GM10847 (cell line): ENCODE measurements around the gene HDAC3.

Experiments
- POLR2A ChIP-seq: IDR thresholded peaks from 2 replicates; pipeline ENCODE4 v1.6.1; 2011; ENCODE audit not compliant: insufficient read length; ENCODE audit errors: extremely low read depth

The HDAC3 gene

DNA sequence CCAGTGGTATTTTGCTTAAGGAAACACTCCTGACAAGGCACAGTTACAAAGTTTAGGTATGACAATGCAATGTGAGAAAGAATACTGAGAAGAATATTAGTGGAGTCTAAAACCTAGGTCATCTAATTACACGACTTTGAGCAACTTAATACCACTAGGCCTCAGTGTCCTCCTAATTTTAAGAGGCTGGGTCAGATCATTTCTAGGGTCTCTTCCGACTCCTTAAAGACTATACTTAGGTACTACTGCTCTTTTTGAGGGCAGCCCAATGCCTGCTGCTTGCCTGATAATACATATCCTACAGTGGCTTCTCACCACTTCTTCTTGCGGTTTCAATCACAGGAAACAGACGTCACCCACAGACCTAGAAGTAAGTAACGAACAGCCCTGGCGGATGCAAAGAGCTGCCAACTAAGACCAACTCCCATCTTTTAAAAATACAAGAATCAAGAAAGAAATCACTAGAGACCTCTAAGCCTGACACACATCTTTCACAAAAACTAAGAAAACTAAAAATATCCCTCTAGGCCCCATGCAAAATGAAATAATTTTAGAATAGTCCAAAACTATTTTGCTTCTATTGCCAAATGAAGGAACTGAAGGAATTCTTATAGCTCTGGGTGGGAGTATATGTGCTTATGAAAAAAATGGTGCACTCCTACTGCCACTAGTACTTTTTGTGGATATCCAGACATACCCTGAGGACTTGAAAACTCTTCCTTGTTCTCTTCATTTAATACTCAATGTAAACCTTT is 30.9 kb downstream of the HDAC3 start:
- no peak for TF ChIP-seq POLR2A

DNA sequence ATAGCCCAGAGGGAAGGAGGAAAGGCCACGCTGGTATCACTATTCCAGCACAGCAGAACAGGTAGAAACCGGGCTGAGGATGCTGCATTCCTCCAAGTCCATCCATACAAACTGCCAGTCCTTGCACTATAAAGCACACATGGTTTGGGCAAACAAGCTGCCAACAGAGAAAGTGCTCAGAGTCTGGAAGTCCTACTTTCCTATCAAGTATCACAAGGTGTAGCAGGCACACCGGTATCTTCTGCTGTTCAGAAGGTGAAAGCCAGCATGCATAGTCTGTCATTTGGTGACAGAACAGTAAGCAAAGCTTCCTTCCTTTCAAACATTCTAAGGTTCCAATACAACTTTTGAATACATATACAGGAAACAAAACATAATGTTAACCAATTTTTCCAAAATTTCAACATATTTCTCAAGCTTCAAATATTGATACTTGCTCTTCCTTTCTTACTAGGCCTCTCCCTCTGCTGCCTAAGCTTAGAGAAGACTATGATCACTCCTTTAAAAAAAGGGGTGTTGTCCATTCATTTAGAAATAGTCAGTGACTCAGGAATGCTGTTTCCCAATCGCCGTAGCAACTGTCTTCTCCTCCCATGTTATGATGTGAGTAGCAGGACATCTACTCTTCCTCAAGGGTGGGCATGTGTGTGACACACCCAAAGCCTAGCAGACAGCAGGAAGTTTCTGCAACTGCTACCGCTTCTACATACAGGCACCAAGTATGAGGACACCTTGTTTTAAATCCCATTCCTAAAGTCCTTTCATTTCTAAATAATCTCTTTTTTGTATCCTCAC is 32.5 kb downstream of the HDAC3 start:
- no peak for TF ChIP-seq POLR2A

DNA sequence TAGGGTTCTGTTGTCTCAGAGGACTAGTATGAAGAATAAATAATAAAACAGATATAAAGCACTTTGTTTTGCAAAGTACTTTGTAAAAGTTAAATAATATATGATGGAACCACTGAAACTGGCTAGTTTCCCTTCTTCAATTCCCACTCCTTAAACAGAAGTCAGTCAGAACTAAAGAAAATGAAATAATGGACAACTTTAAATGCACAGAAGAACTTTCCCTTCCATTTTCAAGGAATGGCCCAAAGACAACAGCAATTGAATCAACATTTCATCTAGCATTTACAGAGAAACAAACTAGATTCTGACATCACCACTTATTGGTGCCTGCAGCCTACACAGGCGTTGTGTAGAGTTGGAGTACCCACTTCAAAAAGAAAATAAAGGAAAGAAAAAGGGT is 34.0 kb downstream of the HDAC3 start:
- no peak for TF ChIP-seq POLR2A

DNA sequence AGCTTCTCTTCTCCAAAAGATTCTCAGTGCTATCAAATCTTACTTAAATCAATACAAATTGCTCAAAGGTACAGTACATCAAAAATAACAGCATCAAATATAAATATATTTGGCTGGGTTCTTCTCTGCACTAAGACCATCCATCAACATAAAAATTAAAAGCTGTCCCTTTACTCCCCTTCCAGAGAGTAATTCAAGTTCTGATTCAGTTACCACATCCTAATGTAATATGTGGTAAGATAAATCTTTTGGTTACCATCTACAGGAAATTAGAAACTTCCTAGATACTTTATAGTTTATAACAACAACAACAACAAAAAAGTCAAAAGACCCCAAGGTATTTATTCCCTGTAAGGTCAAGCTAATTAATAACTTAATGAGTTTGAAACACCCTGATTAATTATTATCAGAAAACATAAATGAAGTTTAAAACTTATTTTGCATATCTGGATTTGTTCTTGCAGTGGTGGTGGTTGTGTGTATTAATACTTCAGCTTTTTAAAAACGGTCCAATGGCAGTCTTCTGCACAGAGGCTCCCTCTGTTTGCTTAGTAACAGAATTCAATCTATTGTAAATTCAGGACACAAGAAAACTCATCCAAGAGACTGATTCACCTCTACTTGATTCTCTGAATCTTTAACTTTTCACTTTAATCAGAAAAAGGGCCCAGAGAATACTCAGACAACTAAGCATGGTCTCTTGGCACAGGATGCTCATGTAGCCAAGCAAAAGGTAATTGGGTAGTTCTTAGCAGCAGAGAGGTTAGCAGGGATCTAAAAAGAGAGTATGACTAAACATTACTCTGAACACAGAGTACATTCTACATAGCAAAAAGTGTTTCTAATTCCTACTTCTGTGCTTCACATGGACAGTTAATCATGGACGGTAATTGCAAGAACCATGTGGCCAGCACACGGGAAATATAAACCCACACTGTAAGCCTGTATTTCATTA is 38.0 kb downstream of the HDAC3 start:
- TF ChIP-seq POLR2A = no peak

DNA sequence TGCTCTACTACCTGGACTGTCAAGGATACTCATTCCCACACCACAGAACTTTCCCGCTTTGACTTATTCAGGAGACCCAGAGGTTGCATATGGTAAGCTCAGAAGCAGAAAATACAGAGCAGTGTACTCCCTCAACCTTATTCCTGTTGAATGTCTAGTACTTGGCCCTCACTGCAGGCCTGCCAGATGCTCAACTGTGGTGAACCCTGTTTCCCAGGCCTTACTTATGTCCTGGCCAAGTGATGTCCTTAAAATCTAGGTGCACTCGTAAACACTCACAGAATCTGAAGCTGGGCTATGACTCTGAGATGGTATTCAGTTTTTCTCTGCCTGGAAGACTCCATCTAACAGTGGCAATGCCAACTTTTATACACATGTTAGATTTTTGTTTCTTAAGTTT is 38.8 kb downstream of the HDAC3 start:
- no peak for TF ChIP-seq POLR2A

DNA sequence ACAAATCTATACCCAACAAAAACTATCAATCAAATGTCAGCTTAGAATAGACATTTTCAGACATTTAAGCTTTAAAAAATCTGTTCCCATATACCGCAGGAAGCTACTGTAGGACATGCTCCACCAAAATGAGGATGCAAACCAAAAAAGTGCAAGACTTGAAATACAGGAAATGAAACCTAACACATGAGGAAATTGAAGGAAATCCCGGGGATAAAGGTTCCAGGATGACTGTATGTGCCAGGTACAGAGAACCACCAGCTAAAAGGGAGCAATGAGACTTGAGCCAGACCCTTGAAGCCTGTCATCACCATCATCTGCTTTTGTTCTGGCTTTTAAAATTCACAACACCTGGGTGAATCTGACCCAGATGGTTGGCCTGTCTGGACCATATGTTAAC is 39.3 kb downstream of the HDAC3 start:
- no peak for TF ChIP-seq POLR2A

DNA sequence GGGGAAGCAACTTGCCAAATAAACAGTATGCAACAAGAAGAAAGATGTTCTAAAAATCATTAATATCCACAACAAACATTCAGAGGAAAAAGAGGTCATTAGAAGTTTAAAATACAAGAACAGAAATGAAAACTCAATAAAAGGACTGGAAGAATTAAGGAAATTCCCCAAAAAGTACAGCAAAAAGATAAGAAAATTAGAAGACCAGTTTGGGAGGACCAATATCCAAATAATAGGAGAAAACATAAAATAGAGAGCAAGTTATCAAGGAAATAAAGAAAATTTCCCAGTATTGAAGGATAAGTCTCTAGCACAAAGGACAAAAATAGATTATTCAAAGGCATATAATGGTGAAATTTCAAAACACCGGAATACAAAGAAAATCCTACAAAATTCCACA is 39.8 kb downstream of the HDAC3 start:
- no peak for TF ChIP-seq POLR2A

DNA sequence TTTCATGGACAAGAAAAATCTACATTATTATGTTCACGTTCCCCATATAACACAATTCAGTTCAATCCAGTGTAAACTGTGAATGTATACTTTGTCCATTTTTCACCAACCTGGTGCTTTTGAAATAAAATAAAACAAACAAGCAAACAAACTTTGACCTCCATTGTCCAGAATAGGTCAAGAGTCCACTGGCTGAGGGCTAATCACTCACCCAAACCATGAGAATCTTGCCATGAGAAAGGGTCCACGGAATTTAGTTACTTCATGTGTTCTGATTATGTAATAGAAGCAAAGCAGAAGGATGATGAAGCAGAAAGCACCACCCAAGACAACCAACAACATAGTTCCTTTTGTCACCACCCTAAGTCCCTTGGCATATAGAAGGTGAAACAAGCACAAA is 46.5 kb downstream of the HDAC3 start:
- TF ChIP-seq POLR2A = no peak

DNA sequence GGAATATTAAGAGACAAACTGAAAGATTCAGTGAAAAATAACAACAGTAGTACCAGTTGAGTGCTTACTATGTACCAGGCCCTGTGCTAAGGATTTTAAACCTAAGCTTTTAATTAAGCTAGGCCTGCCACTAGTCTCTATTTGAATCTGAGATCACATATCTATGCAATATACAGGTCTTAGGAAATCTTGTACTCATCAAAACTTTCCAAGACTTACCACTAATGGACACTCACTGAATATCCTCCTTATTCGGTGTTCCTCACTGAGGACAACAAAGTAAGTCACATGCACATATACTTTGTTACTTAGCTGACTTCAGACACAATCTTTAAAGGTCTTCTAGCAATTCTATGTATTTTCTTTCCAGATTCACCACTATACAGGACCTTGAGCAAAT is 50.4 kb downstream of the HDAC3 start:
- no peak for TF ChIP-seq POLR2A

DNA sequence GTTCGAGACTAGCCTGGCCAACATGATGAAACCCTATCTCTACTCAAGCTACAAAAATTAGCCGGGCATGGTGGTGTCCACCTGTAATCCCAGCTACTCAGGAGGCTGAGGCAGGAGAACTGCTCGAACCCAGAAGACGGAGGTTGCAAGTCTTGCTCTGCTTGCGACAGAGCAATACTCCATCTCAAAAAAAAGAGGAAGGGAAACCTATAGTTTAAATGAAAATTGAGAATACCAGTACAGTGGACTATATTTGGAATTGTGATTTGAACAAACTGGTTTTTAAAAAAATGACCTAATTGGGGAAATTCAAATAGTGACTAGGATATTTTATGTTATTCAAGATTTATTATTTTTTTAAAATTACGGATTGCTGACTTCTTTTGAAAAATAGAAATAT is 51.1 kb downstream of the HDAC3 start:
- TF ChIP-seq POLR2A = no peak

DNA sequence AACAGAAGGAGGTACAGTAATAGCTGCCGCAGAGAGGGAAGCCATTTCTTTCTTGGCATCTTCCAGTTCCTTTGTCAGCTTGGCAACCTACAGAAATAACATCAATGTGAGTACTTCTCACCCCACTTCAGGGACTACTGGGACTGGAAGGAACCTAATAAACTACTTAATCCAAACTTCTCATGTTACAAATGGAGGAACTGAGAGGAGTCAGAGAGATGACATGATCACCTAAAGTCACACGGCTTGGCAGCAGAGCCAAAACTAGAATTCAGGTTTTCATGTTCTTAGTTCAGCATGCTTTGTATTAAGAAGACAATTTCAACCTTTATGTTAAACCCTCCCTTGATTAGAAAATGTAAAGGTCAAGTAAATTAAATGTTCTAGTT is 62.5 kb downstream of the HDAC3 start:
- no peak for TF ChIP-seq POLR2A

DNA sequence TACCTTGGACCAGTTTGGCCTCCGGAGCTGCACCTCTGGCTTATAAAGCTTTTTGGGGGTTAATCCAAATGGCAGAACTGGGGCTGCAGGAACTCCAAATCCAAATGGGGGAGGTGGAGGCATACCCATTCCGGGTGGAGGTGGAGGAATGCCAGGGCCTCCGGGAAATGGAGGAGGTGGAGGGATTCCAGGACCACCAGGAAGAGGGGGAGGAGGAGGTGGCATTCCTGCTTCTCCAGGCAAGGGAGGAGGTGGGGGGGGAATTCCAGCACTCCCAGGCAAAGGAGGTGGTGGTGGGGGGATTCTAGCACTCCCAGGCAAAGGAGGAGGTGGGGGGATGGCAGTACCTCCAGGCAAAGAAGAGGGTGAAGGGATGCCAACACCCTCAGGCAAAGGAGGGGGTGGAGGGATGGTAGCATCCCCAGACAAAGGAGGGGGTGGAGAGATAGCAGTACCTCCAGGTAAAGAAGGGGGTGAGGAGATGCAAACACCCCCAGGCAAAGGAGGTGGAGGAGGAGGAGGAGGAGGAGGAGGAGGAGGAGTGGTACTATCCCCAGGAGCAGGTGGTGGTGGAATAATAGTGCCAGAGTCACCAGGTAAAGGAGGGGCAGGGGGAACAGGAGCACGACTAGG is 63.0 kb downstream of the HDAC3 start:
- no peak for TF ChIP-seq POLR2A
